Measurements from ENCODE around the gene PAAF1.

PAAF1 gene

GRCh38 chr11:73940801-73941570 is 64.2 kb downstream of the PAAF1 start:
- Histone ChIP-seq H3K36me3 (replicated peaks) (no peaks in the 10 kb centered on the region), H3K27ac (no peak overlapping the region), H3K4me3 (ENCODE audit: low read depth, low read length) (no peak overlapping the region), H3K27me3 (replicated peaks) (no peaks in the 10 kb centered on the region)
- in situ Hi-C loops (cut with HindIII; ENCODE audit: low pct_ligation_motif_present, low sequenced_read_pairs) = no loop called here
- TF ChIP-seq CTCF (IDR thresholded peaks at IDR 0.05; ENCODE audit: low read depth, low read length, missing control alignments) = no peak
- DNase-seq = no peak

- in situ Hi-C loops (cut with HindIII; ENCODE audit: low pct_ligation_motif_present, low sequenced_read_pairs) = no loop called here
- TF ChIP-seq CTCF (IDR thresholded peaks at IDR 0.05; ENCODE audit: low read depth, low read length, missing control alignments) = no peak
- DNase-seq = no peak
- H3K27ac ChIP-seq = no peak overlapping the region
- H3K36me3 ChIP-seq (replicated peaks) = no peaks in the 10 kb centered on the region
- H3K27me3 ChIP-seq (replicated peaks) = no peaks in the 10 kb centered on the region
- no peak overlapping the region for H3K4me3 ChIP-seq (ENCODE audit: low read depth, low read length)
These were observed 65.2 kb downstream of the PAAF1 start for GRCh38 chr11:73942010-73942409.

GRCh38 chr11:73944085-73944484 is 67.3 kb downstream of the PAAF1 start:
- Histone ChIP-seq H3K4me3 (ENCODE audit: low read depth, low read length) (no peak overlapping the region), H3K36me3 (replicated peaks) (no peaks in the 10 kb centered on the region), H3K27ac (no peak overlapping the region), H3K27me3 (replicated peaks) (no peaks in the 10 kb centered on the region)
- TF ChIP-seq CTCF (IDR thresholded peaks at IDR 0.05; ENCODE audit: low read depth, low read length, missing control alignments) = no peak
- no peak for DNase-seq
- in situ Hi-C loops (cut with HindIII; ENCODE audit: low pct_ligation_motif_present, low sequenced_read_pairs) = no loop called here

- H3K27me3 ChIP-seq (replicated peaks) = no peaks in the 10 kb centered on the region
- in situ Hi-C loops (cut with HindIII; ENCODE audit: low pct_ligation_motif_present, low sequenced_read_pairs) = no loop called here
- DNase-seq = no peak
- H3K36me3 ChIP-seq (replicated peaks) = no peaks in the 10 kb centered on the region
- no peak overlapping the region for H3K27ac ChIP-seq
- no peak for TF ChIP-seq CTCF (IDR thresholded peaks at IDR 0.05; ENCODE audit: low read depth, low read length, missing control alignments)
- H3K4me3 ChIP-seq (ENCODE audit: low read depth, low read length) = no peak overlapping the region
These were observed 68.1 kb downstream of the PAAF1 start for GRCh38 chr11:73944901-73945300.

- Histone ChIP-seq H3K27ac (no peak overlapping the region), H3K4me3 (ENCODE audit: low read depth, low read length) (no peak overlapping the region), H3K27me3 (replicated peaks) (no peaks in the 10 kb centered on the region), H3K36me3 (replicated peaks) (no peaks in the 10 kb centered on the region)
- in situ Hi-C loops (cut with HindIII; ENCODE audit: low pct_ligation_motif_present, low sequenced_read_pairs) = no loop called here
- TF ChIP-seq CTCF (IDR thresholded peaks at IDR 0.05; ENCODE audit: low read depth, low read length, missing control alignments) = no peak
- DNase-seq = no peak
These were observed 68.6 kb downstream of the PAAF1 start for GRCh38 chr11:73945396-73945795.

Measured in brain microvascular endothelial cell (primary cell).